Fibroblast of mammary gland (primary cell): ENCODE measurements around the gene SLC2A9.
A peak's percentile ranks its signal among the peaks of the same experiment; 100 is the strongest.

Experiments used
- DNase-seq: peaks from one replicate; pipeline ENCODE4 v3.0.0-alpha.2; 2010; ENCODE audit warnings: low read depth
- H3K4me3 ChIP-seq: 2 replicates; pipeline ENCODE4 v1.5.1; 2011; ENCODE audit warnings: low read depth, mild to moderate bottlenecking, low read length, moderate library complexity; ENCODE audit not compliant: control insufficient read depth
- CTCF ChIP-seq: conservative IDR thresholded peaks from 2 replicates; pipeline ENCODE4 v1.5.1; 2011; ENCODE audit warnings: low read depth, low read length, inconsistent platforms; ENCODE audit not compliant: control insufficient read depth, insufficient read depth

Gene SLC2A9

GRCh38 chr4:10028910-10029309 lies 7.6 kb upstream of the SLC2A9 start:
- peak; percentile 38 for DNase-seq
- no peak for TF ChIP-seq CTCF
- no peak overlapping the region for H3K4me3 ChIP-seq

GRCh38 chr4:10026485-10026884 lies 5.2 kb upstream of the SLC2A9 start:
- no peak overlapping the region for H3K4me3 ChIP-seq
- DNase-seq = no peak
- no peak for TF ChIP-seq CTCF

GRCh38 chr4:10025230-10025806 lies 4.0 kb upstream of the SLC2A9 start:
- no peak for TF ChIP-seq CTCF
- DNase-seq = no peak
- no peak overlapping the region for H3K4me3 ChIP-seq

- no peak for DNase-seq
- TF ChIP-seq CTCF = no peak
- no peak overlapping the region for H3K4me3 ChIP-seq
These were observed 3.0 kb upstream of the SLC2A9 start for GRCh38 chr4:10024303-10024702.

- DNase-seq = peak; percentile 10
- TF ChIP-seq CTCF = no peak
- no peak overlapping the region for H3K4me3 ChIP-seq
These were observed 2.5 kb upstream of the SLC2A9 start for GRCh38 chr4:10023806-10024205.

GRCh38 chr4:10023050-10023419 lies 1.7 kb upstream of the SLC2A9 start:
- no peak for TF ChIP-seq CTCF
- no peak overlapping the region for H3K4me3 ChIP-seq
- DNase-seq = no peak

GRCh38 chr4:10022346-10023049 lies 1.2 kb upstream of the SLC2A9 start:
- TF ChIP-seq CTCF = no peak
- H3K4me3 ChIP-seq = no peak overlapping the region
- no peak for DNase-seq
